Keratinocyte (primary cell): ENCODE measurements around the gene EXO5. TPM values are rescaled to one million over a fixed set of nuclear protein-coding genes. Genes with fewer than 3 reads are reported as not detected.

Source experiments
- DNase-seq: peaks from one replicate; pipeline ENCODE4 v3.0.0-alpha.2; 2011; ENCODE audit warnings: low read depth, missing footprints, low spot score
- FAIRE-seq: peaks from 2 replicates; lab custom pipeline; 2011; peaks lifted over from hg19 to GRCh38; lab: Jason Lieb, UNC
- H2AFZ ChIP-seq: 2 replicates; pipeline ENCODE4 v1.6.0; 2012; ENCODE audit warnings: low read length, control low read depth, inconsistent platforms; ENCODE audit not compliant: control insufficient read depth
- H3K27ac ChIP-seq: 2 replicates; pipeline ENCODE4 v1.5.1; 2011; ENCODE audit warnings: low read length; ENCODE audit not compliant: control insufficient read depth, insufficient read depth
- H3K27me3 ChIP-seq: 3 replicates; pipeline ENCODE4 v1.6.0; 2011; ENCODE audit warnings: low read length; ENCODE audit not compliant: control insufficient read depth, insufficient read depth; ENCODE audit errors: extremely low read depth
- H3K36me3 ChIP-seq, 2 experiments: 2 replicates in 1 of 2; 3 replicates in 1 of 2; pipeline ENCODE4 v1.5.1; 2011; ENCODE audit warnings: low read length in 2 of 2, mild to moderate bottlenecking in 1 of 2; ENCODE audit not compliant: control insufficient read depth in 2 of 2, insufficient read depth in 2 of 2; ENCODE audit errors: extremely low read depth in 1 of 2
- H3K4me1 ChIP-seq: 3 replicates; pipeline ENCODE4 v1.5.1; 2011; ENCODE audit warnings: low read length; ENCODE audit not compliant: control insufficient read depth, insufficient read depth; ENCODE audit errors: extremely low read depth
- H3K4me2 ChIP-seq: 3 replicates; pipeline ENCODE4 v1.6.0; 2011; ENCODE audit warnings: low read depth, low read length; ENCODE audit not compliant: control insufficient read depth, insufficient read depth; ENCODE audit errors: extremely low read depth
- H3K4me3 ChIP-seq, 3 experiments: fragments of 200-600 bp in 1 of 3; sonication (generic) in 1 of 3; 2 replicates in 2 of 3; 3 replicates in 1 of 3; pipeline ENCODE4 v1.5.1; 2011 to 2016; ENCODE audit warnings: low read length in 3 of 3, mild to moderate bottlenecking in 3 of 3, control low read depth in 2 of 3, inconsistent platforms in 1 of 3, low read depth in 1 of 3, mixed read lengths in 1 of 3, mixed run types in 1 of 3, moderate library complexity in 1 of 3; ENCODE audit not compliant: control insufficient read depth in 2 of 3, insufficient read depth in 2 of 3; ENCODE audit errors: extremely low read depth in 1 of 3
- H3K79me2 ChIP-seq: 2 replicates; pipeline ENCODE4 v1.6.0; 2012; ENCODE audit warnings: low read length; ENCODE audit not compliant: control insufficient read depth, insufficient read depth
- H3K9ac ChIP-seq: 3 replicates; pipeline ENCODE4 v1.6.0; 2011; ENCODE audit warnings: low read length; ENCODE audit not compliant: control insufficient read depth, insufficient read depth; ENCODE audit errors: extremely low read depth
- H3K9me1 ChIP-seq: 3 replicates; pipeline ENCODE4 v1.6.0; 2011; ENCODE audit warnings: low read length; ENCODE audit not compliant: control insufficient read depth, insufficient read depth; ENCODE audit errors: extremely low read depth
- H3K9me3 ChIP-seq: 2 replicates; pipeline ENCODE4 v1.5.1; 2012; ENCODE audit warnings: low read depth, low read length; ENCODE audit not compliant: control insufficient read depth
- H4K20me1 ChIP-seq: 3 replicates; pipeline ENCODE4 v1.6.0; 2011; ENCODE audit warnings: low read length; ENCODE audit not compliant: control insufficient read depth, insufficient read depth; ENCODE audit errors: extremely low read depth
- CTCF ChIP-seq, 3 experiments: IDR thresholded peaks in 1 of 3; conservative IDR thresholded peaks in 1 of 3; optimal IDR thresholded peaks in 1 of 3; 2 replicates in 2 of 3; 3 replicates in 1 of 3; pipeline versions ENCODE3 to v1.5.1; 2011; ENCODE audit warnings: low read length in 3 of 3, mild to moderate bottlenecking in 3 of 3, moderate library complexity in 2 of 3, control low read depth in 1 of 3, inconsistent platforms in 1 of 3; ENCODE audit not compliant: insufficient read depth in 2 of 3; ENCODE audit errors: extremely low read depth in 1 of 3
- EZH2 ChIP-seq: IDR thresholded peaks from one replicate; pipeline ENCODE4 v1.6.1; 2012; ENCODE audit warnings: inconsistent platforms, mild to moderate bottlenecking, low read length, moderate library complexity
- dilution Hi-C: fragments of 300-500 bp; cut with MboI; formaldehyde crosslinking; loops from one replicate; pipeline ENCODE4 v1.7.0; 2020; ENCODE audit warnings: low sequenced_read_pairs; ENCODE audit not compliant: extremely low pct_ligation_motif_present
- polyA plus RNA-seq, 5 experiments: library from polyadenylated mRNA; depleted of rRNA in 3 of 5; stranded (reverse) in 3 of 5; stranded (forward) in 1 of 5; unstranded in 1 of 5; fragments of >200 nt; gene quantifications; 1 replicate in 1 of 5; 2 replicates in 3 of 5; 3 replicates in 1 of 5; pipeline versions ENCODE4 v1.2.1 to v1.2.3, GENCODE V29; 2011 to 2012; ENCODE audit warnings: missing spikeins in 2 of 5, low read depth in 1 of 5, low replicate concordance in 1 of 5

EXO5 gene
- polyA plus RNA-seq, 1 donor (not counting 4 experiments of a cell fraction or from before 2014, with no cell fraction given), result 8.6 TPM

GRCh38 chr1:40478276-40478675, 30.3 kb upstream of the EXO5 start:
- Histone ChIP-seq H3K4me3 (peak overlapping the region in 2 of 3 experiments; percentile 63 to 88), H3K9me3 (peaks cover 4% of the 10 kb centered on the region), H3K4me1 (peaks cover 4% of the 10 kb centered on the region), H3K27me3 (no peaks in the 10 kb centered on the region), H4K20me1 (no peaks in the 10 kb centered on the region), H3K9me1 (no peaks in the 10 kb centered on the region), H3K4me2 (peak overlapping the region; percentile 91), H3K27ac (no peak overlapping the region), H2AFZ (peak overlapping the region; percentile 97), H3K79me2 (no peaks in the 10 kb centered on the region), H3K36me3 (no peaks in the 10 kb centered on the region), H3K9ac (no peak overlapping the region)
- no peak for DNase-seq
- TF ChIP-seq CTCF (optimal IDR thresholded peaks at IDR 0.05 in 1 of 3, IDR thresholded peaks at IDR 0.05 in 1 of 3, conservative IDR thresholded peaks at IDR 0.05 in 1 of 3; ENCODE audit: extremely low read depth in 1 of 3, insufficient read depth in 2 of 3, low read length in 3 of 3) (no peak), EZH2 (no peak)
- no peak for FAIRE-seq
- dilution Hi-C loops, result no loop called here

GRCh38 chr1:40479156-40479555, 29.4 kb upstream of the EXO5 start:
- no peaks in the 10 kb centered on the region for H4K20me1 ChIP-seq

More at GRCh38 chr1:40479156-40479555, 29.4 kb upstream of the EXO5 start:
- H2AFZ ChIP-seq, result no peak overlapping the region
- TF ChIP-seq CTCF (optimal IDR thresholded peaks at IDR 0.05 in 1 of 3, IDR thresholded peaks at IDR 0.05 in 1 of 3, conservative IDR thresholded peaks at IDR 0.05 in 1 of 3; ENCODE audit: extremely low read depth in 1 of 3, insufficient read depth in 2 of 3, low read length in 3 of 3) (no peak), EZH2 (no peak)
- dilution Hi-C loops, result no loop called here
- H3K9me3 ChIP-seq, result peaks cover 4% of the 10 kb centered on the region
- no peak overlapping the region for H3K4me2 ChIP-seq
- H3K36me3 ChIP-seq, result no peaks in the 10 kb centered on the region
- FAIRE-seq (no peak), DNase-seq (no peak)
- no peaks in the 10 kb centered on the region for H3K27me3 ChIP-seq
- H3K27ac ChIP-seq, result no peak overlapping the region
- no peaks in the 10 kb centered on the region for H3K9me1 ChIP-seq
- no peak overlapping the region for H3K4me3 ChIP-seq
- H3K79me2 ChIP-seq, result no peaks in the 10 kb centered on the region
- H3K9ac ChIP-seq, result no peak overlapping the region
- H3K4me1 ChIP-seq, result peaks cover 4% of the 10 kb centered on the region
